H1 (cell line): ENCODE measurements around the gene ACTG2. TPM values are rescaled to one million over a fixed set of nuclear protein-coding genes. Genes with fewer than 3 reads are reported as not detected.

Experiments
- ASH2L ChIP-seq: fragments of 200-600, 300-600 bp; sonication (generic); IDR thresholded peaks from one replicate; pipeline ENCODE4 v1.7.1; 2017; ENCODE audit warnings: low read length
- CHD1 ChIP-seq: IDR thresholded peaks from 2 replicates; pipeline ENCODE4 v1.6.1; 2012; ENCODE audit warnings: low read depth, low read length, improper control_type of control experiment
- CHD7 ChIP-seq: fragments of 300-600 bp; sonication (generic); IDR thresholded peaks from 2 replicates; pipeline ENCODE4 v1.7.1; 2012; ENCODE audit warnings: low read length, moderate library complexity, mild to moderate bottlenecking, inconsistent platforms; ENCODE audit not compliant: insufficient replicate concordance
- E2F6 ChIP-seq: IDR thresholded peaks from 2 replicates; pipeline ENCODE4 v1.6.1; 2012; ENCODE audit warnings: inconsistent platforms
- KDM5A ChIP-seq: fragments of 200-600 bp; IDR thresholded peaks from 2 replicates; pipeline ENCODE4 v1.7.1; 2012; ENCODE audit warnings: mild to moderate bottlenecking, low read length, inconsistent platforms, mixed read lengths
- MAFK ChIP-seq: IDR thresholded peaks from 2 replicates; pipeline ENCODE4 v1.6.1; 2012; ENCODE audit warnings: low read depth, mild to moderate bottlenecking, improper control_type of control experiment, low read length
- NANOG ChIP-seq: IDR thresholded peaks from 2 replicates; pipeline ENCODE4 v1.6.1; 2011; ENCODE audit warnings: low read length, low read depth, mild to moderate bottlenecking, inconsistent platforms; ENCODE audit not compliant: insufficient read depth, poor library complexity, severe bottlenecking
- PHF8 ChIP-seq: fragments of 200-600 bp; sonication (generic); conservative IDR thresholded peaks from 2 replicates; pipeline ENCODE4 v1.7.1; 2012; ENCODE audit warnings: low read depth, mild to moderate bottlenecking, inconsistent platforms, low read length, moderate library complexity
- RAD21 ChIP-seq, 2 experiments: IDR thresholded peaks in 1 of 2; conservative IDR thresholded peaks in 1 of 2; 2 replicates each; pipeline ENCODE4 v1.6.1; 2011; ENCODE audit warnings: low read depth in 2 of 2, low read length in 2 of 2, improper control_type of control experiment in 1 of 2, inconsistent platforms in 1 of 2, mild to moderate bottlenecking in 1 of 2, moderate library complexity in 1 of 2
- SUZ12 ChIP-seq: fragments of 200-600 bp; sonication (generic); IDR thresholded peaks from 2 replicates; pipeline ENCODE4 v1.6.1; 2012; ENCODE audit warnings: mild to moderate bottlenecking, inconsistent platforms, low read length, moderate library complexity, mixed read lengths
- polyA plus RNA-seq, 7 experiments: library from polyadenylated mRNA; depleted of rRNA in 3 of 7; stranded (reverse) in 5 of 7; unstranded in 2 of 7; fragments of >200 nt in 5 of 7; fragments of 200-250 nt in 2 of 7; gene quantifications; 1 replicate in 5 of 7; 2 replicates in 1 of 7; 4 replicates in 1 of 7; pipeline versions ENCODE4 v1.2.1 to v1.2.3, GENCODE V29; 2011 to 2013; ENCODE audit warnings: missing spikeins in 2 of 7, mixed read lengths in 2 of 7
- total RNA-seq: library from RNA; stranded (reverse); fragmentation: NEBNext Ultra II Directional; extraction: Animal tissue kit (Norgen Biotek cat#: 25700); gene quantifications from 2 replicates; pipeline ENCODE4 v1.2.1, GENCODE V29; 2021

The ACTG2 gene
- total and polyA plus RNA-seq, 2 of the 8 experiments (the other 6 are each of a cell fraction or from before 2014, with no cell fraction given), result 6.2 to 13.7 TPM

GRCh38 chr2:73856214-73856613 is 36.6 kb upstream of the ACTG2 start (continued):
- TF ChIP-seq CHD7 (no peak), MAFK (no peak), CHD1 (no peak), RAD21 (IDR thresholded peaks at IDR 0.05 in 1 of 2, conservative IDR thresholded peaks at IDR 0.05 in 1 of 2; ENCODE audit: low read depth in 2 of 2, low read length in 2 of 2) (no peak), SUZ12 (no peak), NANOG (no peak), ASH2L (no peak), E2F6 (no peak), PHF8 (no peak), KDM5A (no peak)
